ENCODE measurements around the gene CENPN.
A peak's percentile ranks its signal among the peaks of the same experiment; 100 is the strongest.

Gene CENPN, protein sequence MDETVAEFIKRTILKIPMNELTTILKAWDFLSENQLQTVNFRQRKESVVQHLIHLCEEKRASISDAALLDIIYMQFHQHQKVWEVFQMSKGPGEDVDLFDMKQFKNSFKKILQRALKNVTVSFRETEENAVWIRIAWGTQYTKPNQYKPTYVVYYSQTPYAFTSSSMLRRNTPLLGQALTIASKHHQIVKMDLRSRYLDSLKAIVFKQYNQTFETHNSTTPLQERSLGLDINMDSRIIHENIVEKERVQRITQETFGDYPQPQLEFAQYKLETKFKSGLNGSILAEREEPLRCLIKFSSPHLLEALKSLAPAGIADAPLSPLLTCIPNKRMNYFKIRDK

DNA sequence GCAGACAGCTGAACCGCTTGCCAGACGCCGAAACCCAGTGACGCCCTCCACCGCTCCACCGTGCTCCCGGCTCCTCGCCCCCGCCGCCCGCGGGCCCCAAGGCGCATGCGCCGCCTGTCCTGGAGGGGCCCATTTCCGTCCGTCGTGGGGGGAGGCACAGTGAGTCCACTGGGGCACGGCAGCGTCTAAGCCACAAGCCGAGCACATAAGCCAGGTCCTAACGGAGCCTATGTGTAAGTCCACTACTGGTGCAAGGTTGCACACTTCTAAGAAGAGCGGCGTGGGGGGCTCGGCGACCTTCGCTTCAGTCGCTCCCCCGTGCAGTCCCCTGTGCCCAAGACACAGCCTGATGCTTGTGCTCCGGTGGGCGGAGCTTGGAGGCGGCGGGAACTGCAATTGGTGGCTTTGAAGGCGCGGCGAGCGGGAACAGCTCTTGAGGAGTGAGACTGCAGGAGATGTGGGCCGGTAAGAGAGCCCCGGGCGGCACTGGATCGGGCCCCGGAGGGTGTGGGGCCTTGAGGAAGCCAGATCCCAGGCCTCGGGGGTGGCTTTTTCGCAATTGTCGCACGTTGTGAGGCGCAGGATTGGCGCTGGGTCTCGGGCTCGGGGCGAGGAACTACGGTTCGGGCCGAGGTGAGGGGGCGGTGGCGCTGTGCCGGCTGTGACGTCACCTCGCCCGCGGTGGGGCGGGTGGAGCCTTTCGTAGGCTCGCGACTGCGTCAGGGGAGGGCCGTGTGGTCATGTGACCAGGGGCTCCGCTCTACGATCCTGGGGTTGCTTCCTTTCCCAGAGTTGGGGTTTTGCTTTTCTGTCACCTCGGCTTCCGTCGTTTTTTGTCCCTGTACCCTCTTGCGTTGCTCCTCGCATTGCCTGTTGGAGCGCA is at the start of gene CENPN, which contains the start of gene CMC2:
Gene CENPN, plus strand, starts transcription at position 402 of the 883 bp plus-strand sequence. CDS start 4,726 bp downstream, outside the sequence.
Gene CMC2, minus strand, starts transcription at position 73 of the 883 bp plus-strand sequence. CDS start 9,491 bp downstream, outside the sequence.
- DNase-seq (ENCODE audit: low spot score), result peak; percentile 96

DNA sequence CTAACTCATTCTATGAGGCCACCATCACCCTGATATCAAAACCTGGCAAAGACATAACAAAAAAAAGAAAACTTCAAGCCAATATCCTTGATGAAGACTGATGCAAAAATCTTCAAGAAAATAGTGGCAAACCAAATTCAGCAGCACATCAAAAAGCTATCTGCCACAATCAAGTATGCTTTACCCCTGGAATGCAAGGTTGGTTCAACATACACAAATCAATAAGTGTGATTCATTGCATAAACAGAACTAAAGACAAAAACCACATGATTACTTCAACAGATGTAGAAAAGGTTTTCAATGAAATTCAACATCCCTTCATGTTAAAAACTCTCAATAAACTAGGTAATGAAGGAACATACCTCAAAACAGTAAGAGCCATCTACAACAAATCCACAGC is 48.7 kb upstream of the CENPN start:
- DNase-seq (ENCODE audit: low spot score), result no peak

DNA sequence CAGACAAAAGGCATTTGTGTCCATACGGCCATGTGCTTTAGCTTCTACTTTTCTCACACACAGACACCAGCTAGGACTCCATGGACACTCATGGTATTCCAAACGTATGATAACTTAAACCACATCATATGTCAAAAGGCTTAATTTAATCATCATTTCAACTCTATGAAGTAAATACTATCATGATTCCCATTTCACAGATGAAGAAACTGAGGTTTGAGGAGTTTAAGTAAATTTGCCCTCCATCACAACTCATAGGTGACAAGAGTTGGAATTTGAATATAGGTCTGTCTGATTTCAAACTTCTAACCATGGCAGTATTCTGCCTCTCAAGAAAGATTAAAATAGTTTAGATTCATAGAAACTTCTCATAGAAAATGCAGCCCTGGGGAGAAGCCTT is 44.1 kb upstream of the CENPN start:
- DNase-seq (ENCODE audit: low spot score), result no peak

DNA sequence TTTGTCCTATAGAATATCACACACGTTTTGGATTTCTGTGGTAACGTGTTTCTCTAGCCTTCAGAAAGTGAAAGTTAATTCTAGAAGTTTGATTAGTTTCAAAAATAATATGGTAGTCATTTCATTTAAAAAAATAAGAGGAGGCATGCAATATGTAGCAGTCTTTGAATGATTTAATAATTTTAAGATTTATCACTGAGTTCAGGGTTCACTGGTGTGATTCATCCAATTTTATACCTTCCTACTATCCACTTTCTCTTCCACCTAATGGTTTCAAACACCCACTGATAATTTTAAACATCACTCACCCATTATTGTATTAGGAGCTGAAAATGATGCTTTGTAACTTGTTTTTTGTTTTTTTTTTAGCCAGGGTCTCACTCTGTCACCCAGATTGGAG is 42.7 kb upstream of the CENPN start:
- no peak for DNase-seq (ENCODE audit: low spot score)

DNA sequence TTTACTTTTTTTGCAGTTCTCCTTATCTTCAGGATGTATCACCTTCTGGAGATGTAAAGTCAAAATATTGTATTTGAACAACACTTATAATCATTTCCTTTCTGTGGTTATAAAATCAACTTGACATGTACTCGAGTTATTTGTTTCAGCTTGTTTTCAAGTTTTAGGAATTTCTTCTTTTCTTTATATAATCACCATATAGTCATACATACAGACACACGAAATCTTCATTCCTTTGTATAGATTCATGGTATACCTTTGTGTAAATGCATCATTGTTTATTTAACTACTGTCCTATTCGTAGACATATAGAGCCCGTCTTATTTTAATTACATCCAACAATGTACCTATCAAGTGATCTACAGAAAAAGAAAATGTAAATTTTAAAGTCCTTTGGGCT is 40.4 kb upstream of the CENPN start:
- DNase-seq (ENCODE audit: low spot score), result no peak

DNA sequence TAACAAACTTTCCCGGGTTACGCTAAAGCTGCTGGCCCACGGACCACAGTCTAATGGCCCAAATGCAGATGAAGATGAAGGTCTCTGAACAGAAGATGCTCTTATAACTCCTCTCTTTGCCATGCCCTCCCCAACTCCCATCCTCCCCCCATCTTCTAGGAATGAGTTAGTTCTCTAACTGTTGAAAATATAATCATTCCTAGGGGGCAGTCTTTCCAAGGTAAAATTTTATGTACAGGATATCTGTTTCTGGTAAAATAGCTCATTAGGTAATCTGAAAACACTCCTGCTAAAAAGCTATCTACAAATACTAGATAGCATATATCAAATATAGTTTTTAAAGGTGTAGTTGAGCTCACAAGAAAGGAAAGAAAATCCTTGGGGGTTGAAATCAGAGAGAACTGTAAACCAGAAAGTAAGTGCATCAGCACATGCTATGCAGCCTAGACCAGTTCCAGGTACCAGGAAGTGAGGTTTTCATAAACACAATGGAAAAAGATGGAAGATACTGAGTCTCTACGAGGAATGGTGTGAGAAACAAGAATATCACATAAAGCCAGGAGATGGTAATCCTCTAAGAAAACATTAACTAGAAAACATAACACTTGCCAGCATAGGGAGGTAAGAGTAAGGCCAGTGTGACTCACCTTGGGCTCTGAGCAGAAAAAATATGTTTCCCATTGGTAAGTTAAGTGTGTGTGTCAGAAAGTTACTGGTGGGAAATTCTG is 38.5 kb upstream of the CENPN start:
- DNase-seq (ENCODE audit: low spot score), result no peak

DNA sequence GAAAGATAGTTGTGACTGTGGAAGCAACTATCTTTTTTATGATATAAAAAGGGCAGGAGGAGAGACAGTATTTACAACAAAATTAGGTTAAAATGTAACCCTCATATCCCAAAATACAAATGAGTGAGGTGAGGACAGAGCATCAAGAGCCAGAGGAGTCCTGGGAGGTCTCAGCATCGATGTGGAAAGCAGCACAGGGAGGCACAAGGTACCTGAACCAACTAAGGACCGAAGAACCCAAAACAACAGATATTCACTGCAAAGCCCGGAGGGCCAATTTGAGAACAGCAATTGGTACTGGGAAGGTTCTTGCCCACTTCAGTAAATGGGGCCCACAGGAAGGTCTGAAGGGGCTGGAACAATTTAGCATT is 37.9 kb upstream of the CENPN start:
- DNase-seq (ENCODE audit: low spot score), result no peak

DNA sequence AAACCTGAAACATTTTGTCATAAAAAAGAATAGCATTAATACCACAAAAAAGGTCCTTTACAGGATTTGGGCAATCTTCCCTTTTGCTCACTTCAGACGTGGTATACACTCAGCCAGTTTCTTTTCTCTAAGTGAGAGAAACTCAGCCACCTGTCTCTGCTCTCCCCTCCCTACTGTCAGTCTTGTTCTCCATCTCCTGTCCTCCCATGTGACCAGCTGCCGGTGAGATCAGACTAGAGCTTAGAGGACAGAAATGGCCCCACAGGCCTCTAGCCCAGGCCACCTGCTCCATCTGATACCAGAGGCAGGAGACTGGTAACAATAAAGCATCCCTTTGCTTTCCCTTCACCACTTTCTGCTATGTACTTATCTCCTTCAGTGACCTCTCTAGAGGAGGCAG is 35.2 kb upstream of the CENPN start:
- DNase-seq (ENCODE audit: low spot score), result no peak

DNA sequence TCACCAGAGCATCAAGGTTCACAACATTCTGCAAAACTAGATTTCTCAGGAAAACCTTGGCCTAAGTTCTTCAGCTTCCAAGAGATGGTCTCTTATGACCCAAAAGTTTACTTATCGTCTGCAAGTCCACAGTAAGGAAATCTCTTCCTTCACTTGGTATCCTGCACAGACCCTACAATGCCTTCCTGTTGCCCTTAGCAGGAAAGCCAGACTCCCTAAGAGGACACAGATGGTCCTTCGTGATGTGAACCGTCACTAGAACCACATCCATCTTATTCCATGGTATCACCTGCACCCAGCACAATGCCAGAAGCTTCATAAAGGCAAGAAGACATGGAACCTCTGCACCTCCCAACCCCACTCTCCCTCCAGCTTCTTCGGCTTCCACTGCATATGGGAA is 34.4 kb upstream of the CENPN start:
- no peak for DNase-seq (ENCODE audit: low spot score)

DNA sequence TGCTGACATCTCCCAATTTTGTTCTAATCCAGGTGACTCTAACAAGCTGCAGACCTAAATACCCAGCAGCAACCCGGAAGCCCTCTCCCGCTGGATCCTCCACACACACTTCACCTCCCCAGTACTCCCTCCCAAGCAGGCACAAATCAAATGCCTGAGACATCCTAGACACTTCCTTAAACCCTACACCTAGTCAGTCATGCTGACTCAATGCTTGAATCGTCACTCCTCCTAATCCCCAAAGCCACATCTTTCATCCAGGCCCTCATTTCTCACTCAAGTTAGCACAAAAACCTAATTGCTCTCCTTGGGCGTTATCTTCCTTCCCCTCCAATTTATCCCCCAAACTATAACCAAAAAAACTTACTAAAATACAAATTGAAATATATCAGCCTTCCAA is 33.0 kb upstream of the CENPN start:
- DNase-seq (ENCODE audit: low spot score), result no peak

DNA sequence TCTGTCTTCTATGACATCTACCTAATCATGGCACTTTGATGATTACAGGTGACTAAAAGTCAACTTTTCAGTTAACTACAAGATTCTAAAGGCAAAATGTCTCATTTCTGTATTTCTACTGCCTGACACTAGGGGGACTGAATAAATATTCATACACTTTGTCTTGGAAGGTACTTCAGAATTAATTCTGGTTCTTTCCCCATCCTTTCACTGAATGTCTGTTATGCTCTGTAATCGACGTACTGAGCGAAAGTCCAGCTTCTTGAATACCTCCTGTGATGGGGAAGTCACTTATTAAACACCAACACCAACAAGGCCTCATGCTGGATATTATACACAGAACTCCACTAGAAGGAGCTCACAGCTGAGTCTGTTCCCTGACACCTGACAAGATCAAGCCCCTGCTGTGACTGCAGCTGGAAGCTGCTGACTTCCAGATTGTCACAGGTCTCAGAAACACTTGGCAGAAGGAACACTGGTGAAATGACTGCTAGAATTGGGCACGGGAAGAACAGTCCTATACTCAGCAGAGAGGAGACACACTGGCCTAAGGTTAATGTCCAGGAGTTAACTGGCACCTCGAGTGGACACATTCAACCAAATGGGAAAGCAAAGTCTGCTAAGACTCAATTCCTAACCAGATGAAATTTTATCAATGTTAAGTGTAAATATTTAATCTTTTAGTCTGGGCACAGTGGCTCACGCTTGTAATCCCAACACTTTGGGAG is 32.2 kb upstream of the CENPN start:
- no peak for DNase-seq (ENCODE audit: low spot score)

DNA sequence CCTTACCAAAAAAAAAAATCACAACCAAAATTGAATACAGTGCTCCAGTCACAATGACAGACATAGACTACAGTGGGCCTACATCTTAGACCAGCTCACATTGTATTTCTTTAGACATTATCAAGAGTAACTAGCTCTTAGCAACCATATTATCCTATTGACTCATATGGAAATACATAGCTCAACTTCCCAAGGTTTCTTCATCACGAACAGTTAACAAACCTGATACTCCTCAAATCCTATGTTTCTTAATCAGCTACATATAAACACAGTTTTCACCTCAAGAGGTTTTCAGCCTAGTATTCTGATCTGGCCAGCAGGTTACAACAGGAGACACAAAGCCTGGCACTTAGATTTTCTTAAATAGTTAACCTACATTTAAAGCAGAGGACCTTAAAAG is 30.1 kb upstream of the CENPN start:
- DNase-seq (ENCODE audit: low spot score), result no peak

DNA sequence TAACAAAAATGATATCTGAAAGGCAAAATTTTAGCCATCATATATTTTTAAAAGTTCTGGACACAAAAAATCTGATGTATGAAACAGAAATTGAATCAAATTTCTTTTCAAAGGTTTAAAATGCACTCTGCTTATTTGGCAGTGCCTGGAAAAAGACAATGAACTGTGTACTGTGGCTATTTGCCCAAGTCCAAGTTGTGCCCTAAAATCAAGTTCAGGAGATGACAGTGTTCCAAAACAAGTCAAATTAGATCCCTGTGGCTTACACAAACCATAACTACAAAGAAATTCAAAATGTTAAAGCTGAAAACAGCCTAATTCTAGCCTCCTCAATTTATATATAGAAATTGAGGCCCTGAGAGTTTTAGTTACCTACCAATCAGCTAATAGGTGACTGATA is 25.9 kb upstream of the CENPN start:
- DNase-seq (ENCODE audit: low spot score), result no peak

DNA sequence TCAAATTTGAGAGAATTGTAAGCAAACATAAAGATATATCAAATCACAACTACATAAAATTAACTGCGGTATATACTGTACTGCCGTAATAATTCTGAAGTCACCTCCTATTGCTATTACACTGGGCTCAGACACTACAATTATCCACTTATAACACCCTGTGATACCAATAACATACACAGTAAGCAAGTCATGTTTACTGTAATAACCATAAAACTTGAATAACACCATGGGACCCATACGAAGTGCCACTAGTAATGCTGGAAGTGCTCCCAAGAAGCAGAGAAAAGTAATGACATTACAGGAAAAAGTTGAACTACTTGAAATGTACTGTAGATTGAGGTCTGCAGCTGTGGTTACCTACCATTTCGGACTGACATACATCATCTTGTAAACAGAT is 24.4 kb upstream of the CENPN start:
- no peak for DNase-seq (ENCODE audit: low spot score)

DNA sequence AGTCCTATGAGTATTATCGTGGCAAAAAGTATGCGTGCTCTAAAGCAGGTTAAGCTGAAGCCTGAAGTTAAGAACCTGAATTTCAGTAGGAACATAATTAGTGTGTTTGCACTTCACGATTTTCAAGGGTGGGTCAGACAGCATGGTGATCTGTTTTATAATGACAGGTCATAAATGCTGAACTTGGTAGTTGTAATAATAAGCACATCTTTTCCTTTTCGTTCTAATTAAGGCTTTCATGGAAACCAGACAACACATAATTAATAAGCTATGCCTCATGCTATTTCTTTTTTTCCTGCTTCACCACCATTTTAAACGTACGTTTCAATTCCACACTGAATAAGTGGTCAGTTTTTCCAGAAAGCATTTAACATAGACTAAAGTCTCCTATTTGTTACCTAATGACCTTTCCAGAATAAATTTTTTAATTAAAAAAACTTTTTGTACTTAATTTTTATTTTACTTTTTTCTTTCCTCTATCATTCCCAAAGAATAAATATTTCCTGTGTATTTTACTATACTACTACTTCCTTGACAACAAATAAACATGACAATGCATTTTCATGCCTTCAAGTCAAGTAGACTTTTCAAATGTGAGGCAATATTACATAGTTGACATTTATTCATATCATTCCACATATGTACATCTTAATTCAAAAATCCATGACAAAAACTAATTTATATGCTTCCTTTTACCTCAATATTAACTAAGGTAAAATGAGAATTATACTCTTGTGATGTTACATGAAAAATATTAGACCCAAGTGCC is 22.7 kb upstream of the CENPN start:
- no peak for DNase-seq (ENCODE audit: low spot score)

DNA sequence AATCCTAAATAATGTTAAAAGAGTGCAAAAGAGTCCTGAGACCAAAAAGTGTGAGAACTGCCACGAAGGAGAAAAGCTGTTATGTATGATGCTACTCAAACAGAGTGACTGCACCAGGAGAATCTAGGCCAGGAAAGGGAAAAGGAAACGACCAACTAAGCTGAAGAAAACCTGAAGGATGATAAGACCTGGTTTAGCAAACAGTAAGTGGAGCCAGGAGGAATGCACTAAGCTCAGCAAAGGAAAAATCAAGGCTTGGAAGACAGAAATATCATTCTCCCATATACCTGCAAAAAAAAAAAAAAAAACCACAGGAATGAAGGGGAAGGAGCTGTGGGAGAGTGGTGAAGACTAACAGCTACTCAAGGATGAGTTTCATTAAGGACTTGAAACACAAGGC is 21.4 kb upstream of the CENPN start:
- no peak for DNase-seq (ENCODE audit: low spot score)

DNA sequence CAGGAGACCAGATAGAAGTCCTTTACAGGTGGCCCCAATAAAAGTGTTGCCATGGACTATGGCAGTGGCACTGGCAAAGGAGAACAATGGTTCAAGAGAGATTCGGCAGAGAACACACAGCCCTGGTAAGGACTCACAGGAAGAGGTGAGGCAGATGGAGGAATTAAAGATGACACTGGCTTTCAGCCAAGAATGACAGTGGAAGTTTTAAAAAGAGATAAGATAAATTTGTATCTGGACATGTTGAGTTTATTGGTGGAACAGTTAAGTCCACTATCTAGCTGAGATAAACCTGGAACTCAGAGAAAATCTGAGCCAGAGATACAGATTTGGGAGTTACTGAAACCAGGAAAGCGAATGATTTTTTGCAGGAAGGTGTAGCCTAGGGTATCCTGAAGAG is 20.5 kb upstream of the CENPN start:
- DNase-seq (ENCODE audit: low spot score), result no peak

DNA sequence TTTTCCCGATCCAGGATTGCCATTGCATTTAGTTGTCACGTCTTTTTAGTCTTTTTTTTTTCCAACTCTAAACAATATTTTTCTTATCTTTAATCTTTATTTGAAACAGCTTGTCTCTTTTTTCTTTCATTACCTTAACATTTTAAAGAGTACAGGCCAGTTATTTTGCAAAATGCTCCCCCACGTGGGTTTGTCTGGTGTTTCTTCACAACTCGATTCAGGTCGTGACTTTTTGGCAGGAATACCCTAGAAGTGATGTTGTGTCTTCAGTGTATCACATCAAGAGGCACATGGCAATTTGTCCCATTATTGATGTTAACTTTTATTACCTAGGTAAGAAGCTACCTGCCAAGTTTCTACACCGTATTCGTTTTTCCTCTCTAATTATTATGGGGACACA is 18.3 kb upstream of the CENPN start:
- no peak for DNase-seq (ENCODE audit: low spot score)

DNA sequence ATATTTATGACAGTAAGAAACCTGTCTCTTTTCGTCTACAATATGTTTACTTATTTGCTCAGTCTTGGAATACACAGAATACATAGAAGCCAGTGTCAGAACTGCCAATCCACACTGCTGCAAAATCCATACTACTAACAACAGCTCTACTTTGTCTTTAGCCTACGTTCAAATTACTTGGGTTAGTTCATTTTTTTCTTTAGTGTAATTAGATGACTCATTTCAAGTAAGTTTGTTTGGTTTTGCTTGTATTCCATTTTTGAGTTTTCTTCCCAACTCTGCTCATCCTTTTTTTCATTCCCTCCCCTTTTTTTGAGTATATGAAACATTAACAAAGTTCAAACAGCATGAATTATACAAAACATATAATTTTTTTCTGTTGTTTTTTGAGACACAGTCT is 17.2 kb upstream of the CENPN start:
- no peak for DNase-seq (ENCODE audit: low spot score)

DNA sequence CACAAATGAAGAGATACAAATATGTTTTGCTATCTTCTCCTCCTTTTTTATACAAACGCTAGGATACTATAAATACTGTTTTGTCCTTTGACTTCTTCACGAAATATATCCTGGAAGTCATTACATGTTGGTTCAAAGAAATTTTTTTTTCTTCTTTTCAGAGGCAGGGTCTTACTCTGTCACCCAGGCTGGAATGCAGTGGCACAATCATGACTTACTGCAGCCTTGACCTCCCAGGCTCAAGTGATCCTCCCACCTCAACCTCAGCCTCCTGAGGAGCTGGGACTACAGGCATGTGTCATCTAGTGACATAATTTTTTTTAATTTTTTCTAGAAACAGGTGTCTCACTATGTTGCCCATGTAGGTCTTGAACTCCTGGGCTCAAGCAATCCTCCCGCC is 16.4 kb upstream of the CENPN start:
- no peak for DNase-seq (ENCODE audit: low spot score)

DNA sequence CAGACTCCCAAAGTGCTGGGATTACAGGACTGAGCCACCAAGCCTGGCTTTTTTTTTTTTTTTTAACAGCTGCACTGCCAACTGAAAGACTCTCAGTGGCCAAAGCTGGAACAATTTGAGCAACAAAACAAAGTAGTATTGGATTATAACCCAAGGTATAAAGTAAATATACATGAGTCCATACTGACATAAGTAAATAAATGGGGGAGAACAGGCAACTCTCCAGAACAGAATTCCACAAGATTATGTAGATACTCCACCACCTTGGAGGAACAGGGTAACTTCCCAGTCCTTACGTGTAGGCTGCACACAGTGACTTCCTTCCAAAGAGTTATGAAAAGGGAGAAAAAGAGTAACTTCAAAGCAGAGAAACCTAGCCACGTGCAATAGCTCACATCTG is 16.0 kb upstream of the CENPN start:
- DNase-seq (ENCODE audit: low spot score), result no peak
